HUES48 (cell line): ENCODE data around the gene STX1B.

Experiments
- H3K27ac ChIP-seq: one replicate; pipeline ENCODE4 v1.7.0; 2013; ENCODE audit warnings: low read depth, low read length, inconsistent platforms
- H3K27me3 ChIP-seq: 2 replicates; pipeline ENCODE4 v1.6.1; 2013; ENCODE audit warnings: mild to moderate bottlenecking, low read length; ENCODE audit not compliant: control insufficient read depth, insufficient read depth
- H3K36me3 ChIP-seq: 2 replicates; pipeline ENCODE4 v1.6.1; 2013; ENCODE audit warnings: low read length; ENCODE audit not compliant: control insufficient read depth, insufficient read depth
- H3K4me1 ChIP-seq: 2 replicates; pipeline ENCODE4 v1.6.1; 2013; ENCODE audit warnings: mild to moderate bottlenecking, low read length; ENCODE audit not compliant: control insufficient read depth, insufficient read depth
- H3K4me3 ChIP-seq: 2 replicates; pipeline ENCODE4 v1.5.1; 2013; ENCODE audit warnings: mild to moderate bottlenecking, low read depth, low read length
- H3K9ac ChIP-seq: 2 replicates; pipeline ENCODE4 v1.6.1; 2013; ENCODE audit warnings: mild to moderate bottlenecking, low read depth, low read length, moderate library complexity
- H3K9me3 ChIP-seq: 2 replicates; pipeline ENCODE4 v1.6.1; 2013; ENCODE audit warnings: low read length; ENCODE audit not compliant: control insufficient read depth, insufficient read depth

Gene STX1B

DNA sequence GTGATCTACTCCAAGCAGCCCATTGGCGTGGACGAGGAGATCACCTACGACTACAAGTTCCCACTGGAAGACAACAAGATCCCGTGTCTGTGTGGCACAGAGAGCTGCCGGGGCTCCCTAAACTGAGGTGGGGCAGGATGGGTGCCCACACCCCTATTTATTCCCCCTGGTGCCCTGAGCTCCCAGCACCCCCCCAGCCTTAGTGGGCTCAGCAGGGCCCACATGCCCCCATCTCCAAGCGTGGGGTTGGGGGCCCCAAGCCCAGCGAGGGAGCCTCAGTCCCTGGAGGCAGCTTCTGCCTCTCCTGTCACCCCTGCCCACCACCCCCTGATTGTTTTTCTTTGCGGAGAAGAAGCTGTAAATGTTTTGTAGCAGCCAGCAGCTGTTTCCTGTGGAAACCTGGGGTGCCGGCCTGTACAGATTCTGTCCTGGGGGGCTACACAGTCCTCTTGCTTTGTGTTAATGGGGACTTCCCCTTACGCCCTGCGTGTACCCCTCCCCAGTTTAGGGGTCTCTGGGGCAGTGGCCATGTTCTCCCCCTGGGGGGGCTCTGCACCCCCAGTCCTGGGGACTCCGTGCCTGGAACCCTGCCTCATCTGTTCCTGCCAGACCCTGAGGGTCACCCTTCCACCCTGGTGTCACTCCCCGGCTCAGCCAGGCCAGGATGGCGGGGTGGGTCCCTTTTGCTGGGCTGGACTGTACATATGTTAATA is 26.4 kb downstream of the STX1B start:
- no peak overlapping the region for H3K4me3 ChIP-seq
- H3K9me3 ChIP-seq: no peaks in the 10 kb centered on the region
- no peak overlapping the region for H3K9ac ChIP-seq
- peaks cover 3% of the 10 kb centered on the region; the same call in 1 of the 2 replicates for H3K4me1 ChIP-seq
- no peaks in the 10 kb centered on the region for H3K27me3 ChIP-seq
- H3K27ac ChIP-seq: peak overlapping the region; percentile 14
- peaks cover 43% of the 10 kb centered on the region for H3K36me3 ChIP-seq

- no peak overlapping the region for H3K27ac ChIP-seq
- H3K9ac ChIP-seq: no peak overlapping the region
- H3K36me3 ChIP-seq: peaks cover 49% of the 10 kb centered on the region
These were observed 27.0 kb downstream of the STX1B start for GRCh38 chr16:30983289-30983889.

DNA sequence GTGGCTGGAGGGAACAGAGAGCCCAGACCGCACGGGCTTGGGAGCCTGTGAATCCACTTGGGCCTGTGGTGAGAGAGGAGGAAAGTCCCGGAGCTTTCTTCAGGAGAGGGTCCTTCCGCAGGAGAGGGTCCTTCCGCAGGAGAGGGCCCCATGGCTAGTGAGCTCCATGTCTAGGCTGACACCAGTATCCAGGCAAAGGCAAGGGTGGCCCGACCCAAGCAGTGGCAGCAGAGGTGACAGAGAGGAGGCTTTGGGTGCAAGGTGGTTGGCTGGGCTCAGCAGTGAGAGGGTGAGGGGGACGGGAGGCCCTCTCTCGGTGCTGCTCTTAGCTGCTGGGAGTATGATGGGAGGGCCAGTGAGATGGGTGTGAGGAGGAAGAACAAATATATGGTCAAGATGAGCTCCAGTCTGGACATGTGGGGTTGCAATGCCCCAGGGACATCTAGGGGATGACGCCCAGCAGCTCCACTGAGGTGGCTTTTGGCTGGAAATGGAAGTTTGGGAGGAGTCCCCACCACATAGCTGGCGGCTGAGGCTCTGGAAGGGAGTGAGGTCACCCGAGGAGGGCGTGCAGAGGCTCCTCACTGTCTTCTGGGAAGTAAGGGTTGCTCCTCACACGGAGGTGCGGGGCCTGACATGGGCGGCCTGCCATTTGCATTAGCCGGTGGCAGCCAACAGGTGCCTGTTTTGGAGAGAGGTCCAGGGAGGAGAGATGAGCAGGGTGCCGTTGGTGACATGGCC is 27.7 kb downstream of the STX1B start:
- Histone ChIP-seq H3K27ac (no peak overlapping the region), H3K4me1 (peaks cover 3% of the 10 kb centered on the region; the same call in 1 of the 2 replicates), H3K27me3 (no peaks in the 10 kb centered on the region), H3K36me3 (peaks cover 51% of the 10 kb centered on the region), H3K4me3 (no peak overlapping the region), H3K9me3 (no peaks in the 10 kb centered on the region), H3K9ac (no peak overlapping the region)

More at GRCh38 chr16:30983289-30983889, 27.0 kb downstream of the STX1B start:
- Histone ChIP-seq H3K4me1 (peaks cover 3% of the 10 kb centered on the region; the same call in 1 of the 2 replicates), H3K4me3 (no peak overlapping the region), H3K9me3 (no peaks in the 10 kb centered on the region), H3K27me3 (no peaks in the 10 kb centered on the region)

DNA sequence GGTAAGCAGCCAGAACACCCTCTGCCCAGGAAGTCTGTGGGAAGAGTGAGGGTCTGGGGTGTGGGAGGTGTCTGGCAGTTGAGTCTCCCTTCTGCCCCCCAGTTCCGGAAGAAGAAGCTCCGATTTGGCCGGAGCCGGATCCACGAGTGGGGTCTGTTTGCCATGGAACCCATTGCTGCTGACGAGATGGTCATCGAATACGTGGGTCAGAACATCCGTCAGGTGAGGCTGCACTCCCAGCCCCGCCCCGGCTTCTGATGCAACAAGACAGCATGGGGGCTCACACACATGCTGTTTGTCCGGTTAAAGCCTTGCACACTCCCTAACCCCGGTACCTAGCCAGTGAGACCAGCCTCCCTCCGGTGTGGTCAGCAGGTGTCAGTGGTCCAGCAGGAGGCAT is 29.5 kb downstream of the STX1B start:
- Histone ChIP-seq H3K9me3 (no peaks in the 10 kb centered on the region), H3K27ac (no peak overlapping the region), H3K4me3 (no peak overlapping the region), H3K27me3 (no peaks in the 10 kb centered on the region), H3K36me3 (peaks cover 67% of the 10 kb centered on the region), H3K4me1 (peaks cover 3% of the 10 kb centered on the region; the same call in 1 of the 2 replicates), H3K9ac (no peak overlapping the region)

DNA sequence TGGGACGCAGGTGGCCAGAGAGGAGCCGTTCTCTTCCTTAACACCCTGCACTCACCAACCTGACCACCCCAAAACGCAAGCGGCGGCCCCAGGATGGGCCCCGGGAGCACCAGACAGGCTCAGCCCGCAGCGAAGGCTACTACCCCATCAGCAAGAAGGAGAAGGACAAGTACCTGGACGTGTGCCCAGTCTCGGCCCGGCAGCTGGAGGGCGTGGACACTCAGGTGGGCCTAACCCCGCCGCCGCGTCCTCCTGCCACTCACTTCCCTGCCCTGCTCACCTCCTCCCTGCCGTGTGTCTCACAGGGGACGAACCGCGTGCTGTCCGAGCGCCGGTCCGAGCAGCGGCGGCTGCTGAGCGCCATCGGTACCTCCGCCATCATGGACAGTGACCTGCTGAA is 30.0 kb downstream of the STX1B start:
- H3K9me3 ChIP-seq: no peaks in the 10 kb centered on the region
- no peaks in the 10 kb centered on the region for H3K27me3 ChIP-seq
- no peak overlapping the region for H3K27ac ChIP-seq
- peaks cover under 1% of the 10 kb centered on the region; the same call in 1 of the 2 replicates for H3K4me1 ChIP-seq
- no peak overlapping the region for H3K4me3 ChIP-seq
- H3K36me3 ChIP-seq: peaks cover 72% of the 10 kb centered on the region
- no peak overlapping the region for H3K9ac ChIP-seq

- Histone ChIP-seq H3K27ac (no peak overlapping the region), H3K36me3 (peaks cover 76% of the 10 kb centered on the region)
These were observed 30.4 kb downstream of the STX1B start for GRCh38 chr16:30980023-30980371.

GRCh38 chr16:30979170-30980022 is 31.0 kb downstream of the STX1B start:
- Histone ChIP-seq H3K27me3 (no peaks in the 10 kb centered on the region), H3K9me3 (no peaks in the 10 kb centered on the region), H3K4me1 (no peaks in the 10 kb centered on the region), H3K27ac (no peak overlapping the region), H3K36me3 (peaks cover 77% of the 10 kb centered on the region), H3K4me3 (no peak overlapping the region), H3K9ac (no peak overlapping the region)

More at GRCh38 chr16:30980023-30980371, 30.4 kb downstream of the STX1B start:
- no peak overlapping the region for H3K4me3 ChIP-seq
- no peak overlapping the region for H3K9ac ChIP-seq
- no peaks in the 10 kb centered on the region for H3K9me3 ChIP-seq
- no peaks in the 10 kb centered on the region for H3K27me3 ChIP-seq
- H3K4me1 ChIP-seq: no peaks in the 10 kb centered on the region

- Histone ChIP-seq H3K4me1 (no peaks in the 10 kb centered on the region), H3K4me3 (no peak overlapping the region), H3K27ac (no peak overlapping the region), H3K9me3 (no peaks in the 10 kb centered on the region), H3K9ac (no peak overlapping the region), H3K27me3 (no peaks in the 10 kb centered on the region), H3K36me3 (peaks cover 81% of the 10 kb centered on the region)
These were observed 32.9 kb downstream of the STX1B start for GRCh38 chr16:30977502-30977901.

DNA sequence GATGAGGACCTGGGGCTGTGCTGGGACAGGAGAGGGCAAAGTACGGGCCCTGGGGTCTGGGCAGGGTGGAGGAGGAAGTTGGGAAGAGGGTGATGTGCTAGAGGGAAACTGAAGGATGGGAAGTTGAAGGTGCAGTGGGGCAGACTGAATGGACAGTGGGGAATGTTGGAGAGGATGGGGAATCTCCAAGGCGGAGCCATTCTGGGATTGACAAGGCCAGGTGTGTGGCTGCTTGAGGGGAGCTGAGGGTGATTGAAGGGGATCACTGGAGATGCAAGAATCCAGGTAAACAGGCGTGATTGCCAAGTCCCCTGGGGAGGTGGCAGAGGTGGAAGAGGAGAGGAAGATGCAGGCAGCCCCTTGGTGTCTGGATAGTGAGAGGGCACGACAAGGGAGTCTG is 34.0 kb downstream of the STX1B start:
- Histone ChIP-seq H3K27ac (no peak overlapping the region), H3K9me3 (no peaks in the 10 kb centered on the region), H3K9ac (no peak overlapping the region), H3K4me3 (no peak overlapping the region), H3K4me1 (no peaks in the 10 kb centered on the region), H3K36me3 (peaks cover 83% of the 10 kb centered on the region), H3K27me3 (no peaks in the 10 kb centered on the region)

DNA sequence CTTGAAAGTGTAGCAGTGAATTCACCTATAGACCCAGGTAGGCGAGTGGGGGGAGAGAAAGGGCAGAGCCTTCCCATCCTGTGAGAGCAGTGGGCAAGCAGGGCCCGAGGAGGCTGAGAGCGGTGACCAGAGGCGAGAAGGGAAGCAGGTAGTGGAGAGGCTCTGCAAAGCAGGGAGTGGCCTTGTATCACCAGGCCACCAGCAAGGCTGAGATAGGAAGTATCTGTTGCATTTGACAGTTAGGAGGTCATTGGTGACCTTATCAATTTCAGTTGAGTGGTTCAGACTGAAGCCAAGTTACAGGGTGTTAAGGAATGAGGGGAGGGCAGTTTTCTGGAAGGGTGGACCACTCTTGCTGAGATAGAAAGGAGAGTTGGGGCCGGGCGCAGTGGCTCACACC is 36.1 kb downstream of the STX1B start:
- H3K9ac ChIP-seq: no peak overlapping the region
- no peaks in the 10 kb centered on the region for H3K27me3 ChIP-seq
- no peak overlapping the region for H3K4me3 ChIP-seq

More for the DNA sequence above, 36.1 kb downstream of the STX1B start:
- Histone ChIP-seq H3K4me1 (no peaks in the 10 kb centered on the region), H3K27ac (no peak overlapping the region), H3K36me3 (peaks cover 83% of the 10 kb centered on the region), H3K9me3 (no peaks in the 10 kb centered on the region)
